Measurements from ENCODE around the gene SYT13.

DNA sequence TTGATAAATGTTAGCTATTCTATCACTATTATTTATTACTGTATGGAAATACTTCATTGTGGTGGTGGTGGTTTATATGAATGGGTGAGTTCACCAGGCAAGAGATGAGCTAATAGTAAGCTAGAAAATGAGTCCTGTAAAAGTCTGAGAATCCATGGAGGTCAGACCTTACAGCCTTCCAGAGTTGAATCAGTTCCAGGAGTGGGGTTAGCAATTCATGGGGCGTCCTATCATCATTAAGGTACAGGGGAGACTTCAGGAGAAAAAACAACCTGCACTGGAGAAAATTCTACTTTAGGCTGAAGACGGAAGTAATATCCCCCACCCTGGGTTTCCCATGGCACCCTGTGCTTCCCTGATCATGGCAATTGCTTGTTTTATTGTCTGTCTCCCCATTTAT, 6.5 kb downstream of the SYT13 start:
- TF ChIP-seq, protein P1, sequence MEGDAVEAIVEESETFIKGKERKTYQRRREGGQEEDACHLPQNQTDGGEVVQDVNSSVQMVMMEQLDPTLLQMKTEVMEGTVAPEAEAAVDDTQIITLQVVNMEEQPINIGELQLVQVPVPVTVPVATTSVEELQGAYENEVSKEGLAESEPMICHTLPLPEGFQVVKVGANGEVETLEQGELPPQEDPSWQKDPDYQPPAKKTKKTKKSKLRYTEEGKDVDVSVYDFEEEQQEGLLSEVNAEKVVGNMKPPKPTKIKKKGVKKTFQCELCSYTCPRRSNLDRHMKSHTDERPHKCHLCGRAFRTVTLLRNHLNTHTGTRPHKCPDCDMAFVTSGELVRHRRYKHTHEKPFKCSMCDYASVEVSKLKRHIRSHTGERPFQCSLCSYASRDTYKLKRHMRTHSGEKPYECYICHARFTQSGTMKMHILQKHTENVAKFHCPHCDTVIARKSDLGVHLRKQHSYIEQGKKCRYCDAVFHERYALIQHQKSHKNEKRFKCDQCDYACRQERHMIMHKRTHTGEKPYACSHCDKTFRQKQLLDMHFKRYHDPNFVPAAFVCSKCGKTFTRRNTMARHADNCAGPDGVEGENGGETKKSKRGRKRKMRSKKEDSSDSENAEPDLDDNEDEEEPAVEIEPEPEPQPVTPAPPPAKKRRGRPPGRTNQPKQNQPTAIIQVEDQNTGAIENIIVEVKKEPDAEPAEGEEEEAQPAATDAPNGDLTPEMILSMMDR (IDR thresholded peaks at IDR 0.05) = no peak
- TF ChIP-seq EP300 (IDR thresholded peaks at IDR 0.05) (no peak), POLR2A (IDR thresholded peaks at IDR 0.05) (no peak)

Measured in tibial nerve (tissue), 4 donors.